Upper lobe of left lung (tissue), 4 donors: ENCODE results near the gene OSBPL10.

Source experiments
- CTCF ChIP-seq, 6 experiments: fragments of 450-650 bp in 4 of 6; fragments of 200-600 bp in 2 of 6; sonication (generic) in 2 of 6; IDR thresholded peaks; one replicate each; pipeline ENCODE4 v1.5.1; 2016 to 2019; ENCODE audit warnings: antibody characterized with exemption in 6 of 6
- POLR2A ChIP-seq, 4 donors: fragments of 450-650 bp; IDR thresholded peaks; one replicate each; pipeline ENCODE4 v1.5.1; 2016 to 2017; ENCODE audit warnings: antibody characterized with exemption in 4 of 4, mild to moderate bottlenecking in 2 of 4
- POLR2AphosphoS5 ChIP-seq, 2 donors: sonication (generic); formaldehyde crosslinking; IDR thresholded peaks; one replicate each; pipeline ENCODE4 v1.5.1; 2017; ENCODE audit warnings: antibody characterized with exemption in 2 of 2

- no peak for TF ChIP-seq POLR2AphosphoS5 (IDR thresholded peaks at IDR 0.05)
- TF ChIP-seq CTCF (IDR thresholded peaks at IDR 0.05), result no peak
- no peak for TF ChIP-seq POLR2A (IDR thresholded peaks at IDR 0.05)
Observed at GRCh38 chr3:31921837-31922236, 59.2 kb downstream of the OSBPL10 start.
